ENCODE results near the gene GTPBP3. TPM values are rescaled to one million over a fixed set of nuclear protein-coding genes. Genes with fewer than 3 reads are reported as not detected.

The GTPBP3 gene
- total RNA-seq, 1 experiment from 2014 or later = 35.3 TPM

GRCh38 chr19:17391371-17392151 is 54.2 kb downstream of the GTPBP3 start:
- no peak for ATAC-seq
- no peaks in the 10 kb centered on the region for H3K36me3 ChIP-seq (ENCODE audit: control insufficient read depth, insufficient read depth, low read length)
- ChIA-PET CTCF (interaction anchor here (0.6 to 2.1 kb wide), 3 partner anchors 41 to 99 kb away, joined by 3 to 10 read pairs (median 3); no protein-coding TSS in a partner anchor), POLR2A (no interaction called here)
- peaks cover 5% of the 10 kb centered on the region for H3K4me1 ChIP-seq (ENCODE audit: control insufficient read depth, insufficient read depth, low read length)
- no peaks in the 10 kb centered on the region; the same call in 1 of the 2 replicates for H3K9me3 ChIP-seq (ENCODE audit: control insufficient read depth, insufficient read depth, low read depth, low read length)
- no peak for DNase-seq (ENCODE audit: low read depth, low spot score)
- intact Hi-C loops (cut with micrococcal nuclease; ENCODE audit: unreplicated experiment) = loop anchor here (10.0 kb wide), 1 partner anchor 73 kb away; the partner anchor contains the start of gene NXNL1
- peak overlapping the region; percentile 63 to 75 for H3K4me3 ChIP-seq (ENCODE audit: low read depth in 2 of 2, low read length in 2 of 2)
- H3K27ac ChIP-seq (ENCODE audit: low read length) = peak overlapping the region; percentile 44; the same call in 1 of the 2 replicates
- no peaks in the 10 kb centered on the region for H3K27me3 ChIP-seq (ENCODE audit: control insufficient read depth, insufficient read depth, low read length)
- peak; percentile 62 for TF ChIP-seq CTCF (IDR thresholded peaks at IDR 0.05)
- TF ChIP-seq SIN3A (IDR thresholded peaks at IDR 0.05; ENCODE audit: borderline replicate concordance, insufficient read depth, low read depth, low read length) = no peak
- in situ Hi-C loops (cut with HindIII; ENCODE audit: low pct_unique_long_range_greater_than_20kb, low sequenced_read_pairs) = no loop called here
- no TSS peak for BruUV-seq (replicated peaks)

Other genes with a start within 250 kb of the GTPBP3 start
- gene USE1, start 122.2 kb upstream of the GTPBP3 start, total RNA-seq (2021; ENCODE audit: unreplicated experiment) = 26.2 TPM
- 37.1 TPM for gene OCEL1, start 111.3 kb upstream of the GTPBP3 start, total RNA-seq (2021; ENCODE audit: unreplicated experiment)
- 173 TPM for gene NR2F6, start 91.6 kb upstream of the GTPBP3 start, total RNA-seq (2021; ENCODE audit: unreplicated experiment)
- not detected for gene USHBP1, start 72.8 kb upstream of the GTPBP3 start, total RNA-seq (2021; ENCODE audit: unreplicated experiment)
- gene BABAM1, start 70.1 kb upstream of the GTPBP3 start, total RNA-seq (2021; ENCODE audit: unreplicated experiment) = 79.5 TPM
- gene ANKLE1, start 55.7 kb upstream of the GTPBP3 start, total RNA-seq (2021; ENCODE audit: unreplicated experiment) = 1.1 TPM
- gene ABHD8, start 34.1 kb upstream of the GTPBP3 start, total RNA-seq (2021; ENCODE audit: unreplicated experiment) = 19.6 TPM
- gene MRPL34, start 31.7 kb upstream of the GTPBP3 start, total RNA-seq (2021; ENCODE audit: unreplicated experiment) = 87.7 TPM
- 56.0 TPM for gene DDA1, start 28.0 kb upstream of the GTPBP3 start, total RNA-seq (2021; ENCODE audit: unreplicated experiment)
- 13.5 TPM for gene ANO8, start 2.7 kb upstream of the GTPBP3 start, total RNA-seq (2021; ENCODE audit: unreplicated experiment)
- gene PLVAP, start 39.8 kb downstream of the GTPBP3 start, total RNA-seq (2021; ENCODE audit: unreplicated experiment) = 0.08 TPM
- gene CCDC194, start 56.6 kb downstream of the GTPBP3 start, total RNA-seq (2021; ENCODE audit: unreplicated experiment) = 0.51 TPM
- gene BST2, start 68.1 kb downstream of the GTPBP3 start, total RNA-seq (2021; ENCODE audit: unreplicated experiment) = 11.8 TPM
- 42.1 TPM for gene MVB12A, start 82.5 kb downstream of the GTPBP3 start, total RNA-seq (2021; ENCODE audit: unreplicated experiment)
- 0.39 TPM for gene TMEM221, start 111.1 kb downstream of the GTPBP3 start, total RNA-seq (2021; ENCODE audit: unreplicated experiment)
- gene NXNL1, start 123.4 kb downstream of the GTPBP3 start, total RNA-seq (2021; ENCODE audit: unreplicated experiment) = not detected
- gene SLC27A1, start 133.0 kb downstream of the GTPBP3 start, total RNA-seq (2021; ENCODE audit: unreplicated experiment) = 5.4 TPM
- gene PGLS, start 174.1 kb downstream of the GTPBP3 start, total RNA-seq (2021; ENCODE audit: unreplicated experiment) = 58.2 TPM
- gene COLGALT1, start 218.1 kb downstream of the GTPBP3 start, total RNA-seq (2021; ENCODE audit: unreplicated experiment) = 97.2 TPM

Measured in Panc1 (cell line).